MM.1S (cell line): ENCODE measurements around the gene ANKRD2.

Source experiments
- DNase-seq: peaks from one replicate; pipeline ENCODE4 v3.0.0-alpha.2; 2015
- H2AFZ ChIP-seq: fragments of 300-600 bp; sonication (generic); 2 replicates; pipeline ENCODE4 v1.6.0; 2016; ENCODE audit warnings: antibody characterized with exemption, low read length
- H3F3A ChIP-seq: fragments of 300-600 bp; sonication (generic); 2 replicates; pipeline ENCODE4 v1.6.1; 2016; ENCODE audit warnings: mild to moderate bottlenecking, antibody characterized with exemption, low read length, moderate library complexity, mixed read lengths; ENCODE audit not compliant: insufficient read depth
- H3K27ac ChIP-seq: fragments of 300-600 bp; sonication (generic); 2 replicates; pipeline ENCODE4 v1.5.1; 2016; ENCODE audit warnings: mild to moderate bottlenecking, low read length
- H3K27me3 ChIP-seq: fragments of 300-600 bp; sonication (generic); replicated peaks from 2 replicates; pipeline ENCODE4 v1.6.0; 2016; ENCODE audit warnings: low read length; ENCODE audit not compliant: insufficient read depth
- H3K36me3 ChIP-seq: fragments of 300-600 bp; sonication (generic); replicated peaks from 2 replicates; pipeline ENCODE4 v1.6.1; 2016; ENCODE audit warnings: mild to moderate bottlenecking, low read length, mixed read lengths; ENCODE audit not compliant: insufficient read depth
- H3K4me1 ChIP-seq: fragments of 300-600 bp; sonication (generic); 2 replicates; pipeline ENCODE4 v1.6.1; 2016; ENCODE audit warnings: low read length, mixed read lengths
- H3K4me2 ChIP-seq: fragments of 300-600 bp; sonication (generic); 2 replicates; pipeline ENCODE4 v1.6.0; 2016; ENCODE audit warnings: low read depth, low read length
- H3K4me3 ChIP-seq: fragments of 300-600 bp; sonication (generic); 2 replicates; pipeline ENCODE4 v1.5.1; 2016; ENCODE audit warnings: low read length, mixed read lengths
- H3K79me2 ChIP-seq: fragments of 300-600 bp; sonication (generic); 2 replicates; pipeline ENCODE4 v1.6.1; 2016; ENCODE audit warnings: mixed run types, low read length, mixed read lengths
- H3K9ac ChIP-seq: fragments of 300-600 bp; sonication (generic); 2 replicates; pipeline ENCODE4 v1.6.1; 2016; ENCODE audit warnings: low read length, mixed read lengths
- H3K9me2 ChIP-seq: fragments of 300-600 bp; sonication (generic); replicated peaks from 2 replicates; pipeline ENCODE4 v1.6.1; 2016; ENCODE audit warnings: mild to moderate bottlenecking, low read length, mixed read lengths; ENCODE audit not compliant: insufficient read depth
- H3K9me3 ChIP-seq: fragments of 300-600 bp; sonication (generic); replicated peaks from 2 replicates; pipeline ENCODE4 v1.6.1; 2016; ENCODE audit warnings: mild to moderate bottlenecking, low read length, mixed read lengths; ENCODE audit not compliant: insufficient read depth
- H4K20me1 ChIP-seq: fragments of 300-600 bp; sonication (generic); 2 replicates; pipeline ENCODE4 v1.6.1; 2016; ENCODE audit warnings: mild to moderate bottlenecking, low read length, moderate library complexity, mixed read lengths; ENCODE audit not compliant: insufficient read depth
- CTCF ChIP-seq: fragments of 300-600 bp; sonication (generic); IDR thresholded peaks from 2 replicates; pipeline ENCODE4 v1.5.1; 2016; ENCODE audit warnings: antibody characterized with exemption, low read length, mixed read lengths
- EZH2 ChIP-seq: fragments of 300-600 bp; sonication (generic); optimal IDR thresholded peaks from 2 replicates; pipeline ENCODE3; 2017; ENCODE audit warnings: low read depth, mild to moderate bottlenecking, antibody characterized with exemption, low read length, mixed read lengths
- EZH2phosphoT487 ChIP-seq: fragments of 300-600 bp; sonication (generic); IDR thresholded peaks from 2 replicates; pipeline ENCODE4 v1.6.1; 2018; ENCODE audit warnings: antibody characterized with exemption, low read length

Gene ANKRD2

GRCh38 chr10:97632949-97633884, 60.6 kb downstream of the ANKRD2 start, which contains the start of gene MORN4:
Gene MORN4 (minus strand): TSS chr10:97633500. CDS start chr10:97619653, 13,847 bp downstream.
- H4K20me1 ChIP-seq = no peaks in the 10 kb centered on the region
- H3K4me2 ChIP-seq = peak within 1 kb of the TSS; percentile 66
- no peak for TF ChIP-seq CTCF
- no peak for TF ChIP-seq EZH2
- TF ChIP-seq EZH2phosphoT487 = no peak
- peak; percentile 87 for DNase-seq
- H2AFZ ChIP-seq = peak within 1 kb of the TSS; percentile 94
- no peak within 1 kb of the TSS for H3K27ac ChIP-seq
- H3K27me3 ChIP-seq = no peaks in the 10 kb centered on the region
- peak within 1 kb of the TSS; percentile 79 for H3K4me3 ChIP-seq
- H3K9me3 ChIP-seq = no peaks in the 10 kb centered on the region
- H3K36me3 ChIP-seq = no peaks in the 10 kb centered on the region
- H3K9me2 ChIP-seq = no peaks in the 10 kb centered on the region
- H3K79me2 ChIP-seq = no peaks in the 10 kb centered on the region
- no peaks in the 10 kb centered on the region for H3K4me1 ChIP-seq
- H3F3A ChIP-seq = no peaks in the 10 kb centered on the region
- H3K9ac ChIP-seq = peak within 1 kb of the TSS; percentile 45; the same call in 1 of the 2 replicates
